Activated CD8-positive, alpha-beta memory T cell treated with anti-CD3 and anti-CD28 coated beads for 24 hours (primary cell): ENCODE data around the gene TCEA2.

Experiments
- DNase-seq: peaks from one replicate; pipeline ENCODE4 v3.0.0-alpha.2; 2020

Gene TCEA2

GRCh38 chr20:64036346-64037198 lies 26.4 kb upstream of the TCEA2 start:
- no peak for DNase-seq

GRCh38 chr20:64037199-64037497 lies 25.9 kb upstream of the TCEA2 start:
- DNase-seq = no peak

GRCh38 chr20:64037498-64038213 lies 25.3 kb upstream of the TCEA2 start:
- no peak for DNase-seq

- DNase-seq = no peak
These were observed 24.8 kb upstream of the TCEA2 start for GRCh38 chr20:64038224-64038564.

GRCh38 chr20:64038565-64039292 lies 24.3 kb upstream of the TCEA2 start:
- DNase-seq = peak; percentile 92

GRCh38 chr20:64039293-64040160 lies 23.5 kb upstream of the TCEA2 start:
- DNase-seq = no peak

GRCh38 chr20:64040231-64041039 lies 22.6 kb upstream of the TCEA2 start:
- DNase-seq = no peak

GRCh38 chr20:64041040-64041780 lies 21.8 kb upstream of the TCEA2 start:
- no peak for DNase-seq

- DNase-seq = no peak
These were observed 21.3 kb upstream of the TCEA2 start for GRCh38 chr20:64041781-64042053.

- no peak for DNase-seq
These were observed 20.8 kb upstream of the TCEA2 start for GRCh38 chr20:64042054-64042781.

GRCh38 chr20:64043768-64044167 lies 19.2 kb upstream of the TCEA2 start:
- no peak for DNase-seq

- DNase-seq = no peak
These were observed 18.3 kb upstream of the TCEA2 start for GRCh38 chr20:64044484-64045247.

- DNase-seq = no peak
These were observed 17.5 kb upstream of the TCEA2 start for GRCh38 chr20:64045346-64046011.

- no peak for DNase-seq
These were observed 16.0 kb upstream of the TCEA2 start for GRCh38 chr20:64047046-64047389.

GRCh38 chr20:64047968-64048401 lies 15.0 kb upstream of the TCEA2 start:
- DNase-seq = no peak

- DNase-seq = no peak
These were observed 14.5 kb upstream of the TCEA2 start for GRCh38 chr20:64048402-64049044.

- DNase-seq = no peak
These were observed 13.7 kb upstream of the TCEA2 start, which contains the start of gene SOX18 for GRCh38 chr20:64049060-64049877. Gene SOX18, minus strand, starts transcription at chr20:64049639. Its CDS starts 123 bp downstream, at chr20:64049516.

- DNase-seq = no peak
These were observed 13.1 kb upstream of the TCEA2 start for GRCh38 chr20:64049878-64050260.
